Subcutaneous adipose tissue (tissue), 4 donors: ENCODE results near the gene GRHL1. TPM values are rescaled to one million over a fixed set of nuclear protein-coding genes. Genes with fewer than 3 reads are reported as not detected.

Experiments used
- CTCF ChIP-seq: fragments of 450-650 bp; IDR thresholded peaks from one replicate; pipeline ENCODE4 v1.5.1; 2016; ENCODE audit warnings: low read depth, mild to moderate bottlenecking, control low read depth, antibody characterized with exemption, moderate library complexity
- total RNA-seq, 4 donors: library from RNA; depleted of rRNA; stranded (reverse); fragments of >200 nt; gene quantifications; one replicate each; pipeline ENCODE4 v1.1.0, GENCODE V29; 2016

GRHL1 gene
- total RNA-seq, 4 donors from 2014 or later: 0.88 to 7.2 (median 2.8) TPM

GRCh38 chr2:10003206-10004125 lies 52.0 kb downstream of the GRHL1 start:
- no peak for TF ChIP-seq CTCF

DNA sequence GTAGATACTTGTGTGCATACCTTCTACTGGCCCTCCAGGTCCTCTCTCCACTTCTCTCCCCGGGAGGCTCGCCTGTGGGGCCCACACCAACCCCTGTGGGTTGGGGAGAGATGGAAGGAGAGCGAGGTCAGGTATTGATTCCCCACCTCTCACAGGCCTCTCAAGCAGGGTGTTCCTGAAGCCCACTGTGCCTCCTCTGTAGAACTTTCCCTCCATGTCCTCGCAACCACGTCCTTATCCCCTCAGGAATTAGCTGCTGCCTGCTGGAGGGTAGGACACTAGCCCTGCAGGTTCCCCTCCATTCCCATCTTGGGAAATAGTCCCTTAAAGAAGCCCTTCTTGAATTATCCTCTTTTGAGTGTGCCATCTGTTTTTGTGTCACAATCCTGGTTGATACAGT lies 52.9 kb downstream of the GRHL1 start:
- TF ChIP-seq CTCF: no peak

- no peak for TF ChIP-seq CTCF
Measured at GRCh38 chr2:10004836-10005235, 53.3 kb downstream of the GRHL1 start.

DNA sequence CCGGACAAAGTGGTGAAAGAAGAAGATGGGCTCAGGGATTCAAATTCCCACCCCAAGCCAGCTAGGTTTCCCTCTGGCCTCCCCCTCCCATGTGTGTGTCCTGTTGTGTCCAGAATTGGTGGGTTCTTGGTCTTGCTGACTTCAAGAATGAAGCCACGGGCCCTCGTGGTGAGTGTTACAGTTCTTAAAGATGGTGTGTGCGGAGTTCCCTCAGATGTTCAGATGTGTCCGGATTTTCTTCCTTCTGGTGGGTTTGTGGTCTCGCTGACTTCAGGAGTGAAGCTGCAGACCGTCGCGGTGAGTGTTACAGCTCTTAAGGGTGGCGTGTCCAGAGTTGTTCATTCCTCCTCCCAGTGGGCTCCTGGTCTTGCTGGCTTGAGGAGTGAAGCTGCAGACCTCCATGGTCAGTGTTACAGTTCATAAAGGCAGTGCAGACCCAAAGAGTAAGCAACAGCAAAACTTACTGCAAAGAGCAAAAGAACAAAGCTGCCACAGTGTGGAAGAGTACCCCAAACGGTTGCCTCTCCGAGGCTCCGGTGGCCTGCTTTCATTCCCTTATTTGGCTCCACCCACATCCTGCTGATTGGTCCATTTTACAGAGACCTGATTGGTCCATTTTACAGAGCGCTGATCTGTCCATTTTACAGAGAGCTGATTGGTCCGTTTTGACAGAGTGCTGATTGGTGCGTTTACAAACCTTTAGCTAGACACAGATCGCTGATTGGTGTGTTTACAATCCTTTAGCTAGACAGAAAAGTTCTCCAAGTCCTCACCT lies 54.2 kb downstream of the GRHL1 start:
- no peak for TF ChIP-seq CTCF

GRCh38 chr2:10006236-10007161 lies 55.0 kb downstream of the GRHL1 start:
- no peak for TF ChIP-seq CTCF

- TF ChIP-seq CTCF: no peak
Measured at GRCh38 chr2:10007435-10007834, 55.9 kb downstream of the GRHL1 start.
